ENCODE results near the gene ANKRD13C. TPM values are rescaled to one million over a fixed set of nuclear protein-coding genes. Genes with fewer than 3 reads are reported as not detected.

The ANKRD13C gene
- total RNA-seq, 2 donors from 2014 or later, result 8.1 to 11.4 TPM

GRCh38 chr1:70324683-70325082 lies 29.8 kb downstream of the ANKRD13C start:
- Histone ChIP-seq H3K36me3 (peaks cover 5% of the 10 kb centered on the region), H3K4me3 (no peak overlapping the region), H3K27ac (no peak overlapping the region), H3K4me1 (no peaks in the 10 kb centered on the region), H3K9me3 (no peaks in the 10 kb centered on the region), H3K27me3 (no peaks in the 10 kb centered on the region)
- TF ChIP-seq CTCF (IDR thresholded peaks at IDR 0.05), result no peak
- DNase-seq (ENCODE audit: low spot score), result no peak

- peaks cover 0 to 8% of the 10 kb centered on the region in 2 donors for H3K4me1 ChIP-seq
- peaks cover 5% of the 10 kb centered on the region for H3K36me3 ChIP-seq
- no peaks in the 10 kb centered on the region for H3K9me3 ChIP-seq
- no peak overlapping the region for H3K27ac ChIP-seq
- no peak overlapping the region for H3K4me3 ChIP-seq
- no peaks in the 10 kb centered on the region for H3K27me3 ChIP-seq
- DNase-seq (ENCODE audit: low spot score), result no peak
- no peak for TF ChIP-seq CTCF (IDR thresholded peaks at IDR 0.05)
These were observed 34.8 kb downstream of the ANKRD13C start for GRCh38 chr1:70319750-70320149.

DNA sequence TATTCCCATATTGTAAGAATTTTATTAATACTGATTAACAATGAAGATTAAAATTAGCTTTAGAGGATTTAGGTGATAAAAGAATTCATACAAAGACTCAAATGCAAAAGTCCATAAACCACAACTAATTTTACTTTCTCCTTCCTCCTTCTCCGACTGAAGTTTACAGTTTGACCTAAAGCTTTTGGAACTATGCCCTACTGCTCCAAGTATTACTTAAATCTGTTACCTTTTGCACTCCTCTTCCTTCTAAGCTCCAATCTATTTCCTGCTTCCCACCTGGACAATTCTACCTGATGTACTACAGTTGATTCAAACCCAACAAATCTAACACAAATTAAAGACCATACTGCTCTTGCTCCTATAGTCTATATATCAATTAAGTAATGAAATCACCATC lies 36.3 kb downstream of the ANKRD13C start:
- Histone ChIP-seq H3K4me3 (no peak overlapping the region), H3K4me1 (peaks cover 0 to 8% of the 10 kb centered on the region in 2 donors), H3K9me3 (no peaks in the 10 kb centered on the region), H3K27ac (no peak overlapping the region), H3K36me3 (no peaks in the 10 kb centered on the region), H3K27me3 (no peaks in the 10 kb centered on the region)
- DNase-seq (ENCODE audit: low spot score), result no peak
- no peak for TF ChIP-seq CTCF (IDR thresholded peaks at IDR 0.05)

DNA sequence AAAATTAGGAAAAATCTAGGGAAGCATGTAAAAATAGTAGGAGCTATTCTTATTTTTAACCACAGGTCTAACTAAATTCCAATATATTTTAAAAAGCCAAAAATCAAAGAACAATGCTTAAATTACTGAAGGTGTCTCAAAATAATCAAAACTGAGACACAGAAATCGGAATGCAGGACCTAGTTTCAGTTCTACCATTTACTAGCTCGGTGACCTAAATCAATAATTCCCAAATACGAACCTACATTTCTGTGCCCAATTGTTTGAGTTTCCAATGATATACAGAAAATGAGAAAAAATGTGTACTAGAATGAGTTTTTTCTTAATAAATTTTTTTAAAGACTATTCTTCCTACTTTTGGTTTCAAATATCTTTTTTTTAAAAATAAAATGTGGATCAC lies 37.4 kb downstream of the ANKRD13C start:
- Histone ChIP-seq H3K36me3 (no peaks in the 10 kb centered on the region), H3K27me3 (no peaks in the 10 kb centered on the region), H3K27ac (no peak overlapping the region), H3K4me1 (peaks cover 0 to 8% of the 10 kb centered on the region in 2 donors), H3K4me3 (no peak overlapping the region), H3K9me3 (no peaks in the 10 kb centered on the region)
- no peak for DNase-seq (ENCODE audit: low spot score)
- TF ChIP-seq CTCF (IDR thresholded peaks at IDR 0.05), result no peak

- H3K36me3 ChIP-seq, result no peaks in the 10 kb centered on the region
- no peak overlapping the region for H3K27ac ChIP-seq
- no peak for DNase-seq (ENCODE audit: low spot score)
- no peak for TF ChIP-seq CTCF (IDR thresholded peaks at IDR 0.05)
- H3K9me3 ChIP-seq, result no peaks in the 10 kb centered on the region
- H3K27me3 ChIP-seq, result no peaks in the 10 kb centered on the region
- H3K4me3 ChIP-seq, result no peak overlapping the region
- peaks cover 0 to 8% of the 10 kb centered on the region in 2 donors for H3K4me1 ChIP-seq
These were observed 38.7 kb downstream of the ANKRD13C start for GRCh38 chr1:70315782-70316181.

DNA sequence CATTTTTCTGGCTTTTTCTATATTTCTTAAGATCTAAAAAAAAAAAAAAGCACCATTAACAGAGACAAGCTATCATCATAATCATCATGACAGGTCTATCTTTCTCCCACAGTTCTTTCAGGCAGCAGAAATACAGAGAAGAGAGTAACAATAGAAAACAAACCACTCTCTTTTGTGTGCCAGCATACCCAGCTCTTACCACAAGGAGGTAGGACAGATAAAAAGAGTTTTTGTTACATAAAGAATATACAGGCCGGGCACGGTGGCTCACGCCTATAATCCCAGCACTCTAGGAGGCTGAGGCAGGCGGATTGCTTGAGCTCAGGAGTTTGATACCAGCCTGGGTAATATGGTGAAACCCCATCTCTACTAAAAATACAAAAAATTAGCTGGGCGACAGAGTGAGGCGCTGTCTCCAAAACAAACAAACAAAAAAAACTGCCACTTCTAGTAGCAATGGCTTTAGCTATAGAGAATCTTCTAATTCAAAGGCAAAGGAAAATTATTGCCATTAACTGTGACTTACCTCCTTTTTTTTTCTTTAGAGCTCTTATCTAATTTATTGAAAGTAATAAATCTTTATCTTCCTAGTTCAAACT lies 39.7 kb downstream of the ANKRD13C start:
- peaks cover 0 to 8% of the 10 kb centered on the region in 2 donors for H3K4me1 ChIP-seq
- no peak for DNase-seq (ENCODE audit: low spot score)
- no peaks in the 10 kb centered on the region for H3K9me3 ChIP-seq
- TF ChIP-seq CTCF (IDR thresholded peaks at IDR 0.05), result no peak
- no peak overlapping the region for H3K4me3 ChIP-seq
- H3K36me3 ChIP-seq, result no peaks in the 10 kb centered on the region
- H3K27me3 ChIP-seq, result no peaks in the 10 kb centered on the region
- no peak overlapping the region for H3K27ac ChIP-seq
